ENCODE measurements around the gene PDE7B.

Gene PDE7B

DNA sequence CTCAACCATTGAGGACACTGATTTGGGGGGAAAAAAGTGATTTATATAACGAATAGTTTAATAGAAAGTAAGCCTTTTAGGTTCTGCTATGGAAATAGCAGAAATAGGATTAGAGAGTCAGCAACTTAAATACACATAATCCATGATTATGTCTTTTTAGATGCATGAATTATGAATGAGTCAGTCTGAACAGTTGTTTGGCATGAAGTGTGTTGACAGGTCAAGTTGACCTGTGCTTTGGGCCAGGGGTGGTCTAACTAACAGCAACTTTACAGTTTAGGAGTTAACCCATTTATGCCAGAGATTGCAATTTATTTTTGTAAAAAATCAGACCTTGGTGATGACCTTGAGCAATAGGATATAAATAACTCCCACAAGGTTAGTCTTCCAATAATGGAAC lies 207.4 kb downstream of the PDE7B start:
- DNase-seq (ENCODE audit: low read depth in 1 of 2, low spot score in 1 of 2): no peak
- Histone ChIP-seq H3K27me3 (ENCODE audit: insufficient read depth, poor library complexity, severe bottlenecking) (no peaks in the 10 kb centered on the region), H3K4me3 (replicated peaks; ENCODE audit: insufficient read depth, low read length) (no peak overlapping the region), H3K27ac (replicated peaks) (no peak overlapping the region)
- no peak for TF ChIP-seq SPI1 (IDR thresholded peaks at IDR 0.05; ENCODE audit: borderline replicate concordance, low read depth)
- TF ChIP-seq, protein P1, sequence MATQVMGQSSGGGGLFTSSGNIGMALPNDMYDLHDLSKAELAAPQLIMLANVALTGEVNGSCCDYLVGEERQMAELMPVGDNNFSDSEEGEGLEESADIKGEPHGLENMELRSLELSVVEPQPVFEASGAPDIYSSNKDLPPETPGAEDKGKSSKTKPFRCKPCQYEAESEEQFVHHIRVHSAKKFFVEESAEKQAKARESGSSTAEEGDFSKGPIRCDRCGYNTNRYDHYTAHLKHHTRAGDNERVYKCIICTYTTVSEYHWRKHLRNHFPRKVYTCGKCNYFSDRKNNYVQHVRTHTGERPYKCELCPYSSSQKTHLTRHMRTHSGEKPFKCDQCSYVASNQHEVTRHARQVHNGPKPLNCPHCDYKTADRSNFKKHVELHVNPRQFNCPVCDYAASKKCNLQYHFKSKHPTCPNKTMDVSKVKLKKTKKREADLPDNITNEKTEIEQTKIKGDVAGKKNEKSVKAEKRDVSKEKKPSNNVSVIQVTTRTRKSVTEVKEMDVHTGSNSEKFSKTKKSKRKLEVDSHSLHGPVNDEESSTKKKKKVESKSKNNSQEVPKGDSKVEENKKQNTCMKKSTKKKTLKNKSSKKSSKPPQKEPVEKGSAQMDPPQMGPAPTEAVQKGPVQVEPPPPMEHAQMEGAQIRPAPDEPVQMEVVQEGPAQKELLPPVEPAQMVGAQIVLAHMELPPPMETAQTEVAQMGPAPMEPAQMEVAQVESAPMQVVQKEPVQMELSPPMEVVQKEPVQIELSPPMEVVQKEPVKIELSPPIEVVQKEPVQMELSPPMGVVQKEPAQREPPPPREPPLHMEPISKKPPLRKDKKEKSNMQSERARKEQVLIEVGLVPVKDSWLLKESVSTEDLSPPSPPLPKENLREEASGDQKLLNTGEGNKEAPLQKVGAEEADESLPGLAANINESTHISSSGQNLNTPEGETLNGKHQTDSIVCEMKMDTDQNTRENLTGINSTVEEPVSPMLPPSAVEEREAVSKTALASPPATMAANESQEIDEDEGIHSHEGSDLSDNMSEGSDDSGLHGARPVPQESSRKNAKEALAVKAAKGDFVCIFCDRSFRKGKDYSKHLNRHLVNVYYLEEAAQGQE (IDR thresholded peaks at IDR 0.05; ENCODE audit: insufficient replicate concordance, low read depth): no peak
- TF ChIP-seq POLR2AphosphoS5 (IDR thresholded peaks at IDR 0.05; ENCODE audit: low read depth): no peak
- TF ChIP-seq, protein P2, sequence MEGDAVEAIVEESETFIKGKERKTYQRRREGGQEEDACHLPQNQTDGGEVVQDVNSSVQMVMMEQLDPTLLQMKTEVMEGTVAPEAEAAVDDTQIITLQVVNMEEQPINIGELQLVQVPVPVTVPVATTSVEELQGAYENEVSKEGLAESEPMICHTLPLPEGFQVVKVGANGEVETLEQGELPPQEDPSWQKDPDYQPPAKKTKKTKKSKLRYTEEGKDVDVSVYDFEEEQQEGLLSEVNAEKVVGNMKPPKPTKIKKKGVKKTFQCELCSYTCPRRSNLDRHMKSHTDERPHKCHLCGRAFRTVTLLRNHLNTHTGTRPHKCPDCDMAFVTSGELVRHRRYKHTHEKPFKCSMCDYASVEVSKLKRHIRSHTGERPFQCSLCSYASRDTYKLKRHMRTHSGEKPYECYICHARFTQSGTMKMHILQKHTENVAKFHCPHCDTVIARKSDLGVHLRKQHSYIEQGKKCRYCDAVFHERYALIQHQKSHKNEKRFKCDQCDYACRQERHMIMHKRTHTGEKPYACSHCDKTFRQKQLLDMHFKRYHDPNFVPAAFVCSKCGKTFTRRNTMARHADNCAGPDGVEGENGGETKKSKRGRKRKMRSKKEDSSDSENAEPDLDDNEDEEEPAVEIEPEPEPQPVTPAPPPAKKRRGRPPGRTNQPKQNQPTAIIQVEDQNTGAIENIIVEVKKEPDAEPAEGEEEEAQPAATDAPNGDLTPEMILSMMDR (IDR thresholded peaks at IDR 0.05; ENCODE audit: insufficient read depth, low read length): no peak
- TF ChIP-seq GABPA (IDR thresholded peaks at IDR 0.05; ENCODE audit: low read depth): no peak

DNA sequence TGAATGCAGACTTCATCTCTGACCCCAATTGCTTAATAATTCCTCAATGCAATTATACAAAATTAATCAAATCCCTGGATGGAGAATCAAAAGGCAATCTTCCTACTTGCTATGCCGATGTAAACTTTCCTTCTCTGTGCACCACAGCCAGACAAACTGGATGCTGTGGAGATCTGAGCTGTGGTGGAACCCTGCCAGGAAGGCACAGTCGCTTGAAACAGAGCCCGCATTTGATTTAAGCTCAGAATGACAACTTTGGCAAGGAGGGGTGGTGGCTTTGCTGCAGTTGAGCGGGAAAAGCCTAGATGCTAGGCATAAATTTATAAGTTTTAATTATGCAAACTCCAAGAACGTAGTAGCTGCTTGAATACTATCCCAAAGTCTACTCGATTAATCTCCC lies 207.8 kb downstream of the PDE7B start:
- DNase-seq (ENCODE audit: low read depth in 1 of 2, low spot score in 1 of 2): no peak
- H3K27me3 ChIP-seq (ENCODE audit: insufficient read depth, poor library complexity, severe bottlenecking): no peaks in the 10 kb centered on the region
- H3K27ac ChIP-seq (replicated peaks): no peak overlapping the region
- TF ChIP-seq, protein P1 (IDR thresholded peaks at IDR 0.05; ENCODE audit: insufficient replicate concordance, low read depth): no peak
- TF ChIP-seq, protein P2 (IDR thresholded peaks at IDR 0.05; ENCODE audit: insufficient read depth, low read length): no peak
- TF ChIP-seq GABPA (IDR thresholded peaks at IDR 0.05; ENCODE audit: low read depth): no peak
- no peak for TF ChIP-seq POLR2AphosphoS5 (IDR thresholded peaks at IDR 0.05; ENCODE audit: low read depth)
- TF ChIP-seq SPI1 (IDR thresholded peaks at IDR 0.05; ENCODE audit: borderline replicate concordance, low read depth): no peak
- H3K4me3 ChIP-seq (replicated peaks; ENCODE audit: insufficient read depth, low read length): no peak overlapping the region

DNA sequence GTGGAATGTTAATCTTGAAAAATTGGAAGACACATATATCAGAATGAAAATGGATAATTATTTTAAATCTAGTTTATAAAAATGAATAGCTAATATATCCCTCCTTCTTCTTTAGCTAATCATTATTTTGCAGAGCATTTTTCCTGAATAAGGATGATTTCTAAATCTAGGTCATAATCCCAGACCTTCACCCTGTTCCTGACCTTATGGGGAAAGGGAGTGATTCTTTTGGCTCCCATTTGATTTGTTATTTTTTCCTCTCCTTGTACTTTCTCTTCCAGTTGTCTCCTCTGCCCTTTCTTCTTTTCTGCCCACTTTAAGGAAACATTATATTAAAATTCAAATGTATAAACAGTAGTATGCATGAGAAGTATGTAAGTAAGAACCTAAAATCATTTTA lies 208.6 kb downstream of the PDE7B start:
- Histone ChIP-seq H3K27ac (replicated peaks) (no peak overlapping the region), H3K27me3 (ENCODE audit: insufficient read depth, poor library complexity, severe bottlenecking) (no peaks in the 10 kb centered on the region), H3K4me3 (replicated peaks; ENCODE audit: insufficient read depth, low read length) (no peak overlapping the region)
- DNase-seq (ENCODE audit: low read depth in 1 of 2, low spot score in 1 of 2): no peak
- TF ChIP-seq, protein P1 (IDR thresholded peaks at IDR 0.05; ENCODE audit: insufficient replicate concordance, low read depth): no peak
- no peak for TF ChIP-seq POLR2AphosphoS5 (IDR thresholded peaks at IDR 0.05; ENCODE audit: low read depth)
- TF ChIP-seq GABPA (IDR thresholded peaks at IDR 0.05; ENCODE audit: low read depth): no peak
- TF ChIP-seq SPI1 (IDR thresholded peaks at IDR 0.05; ENCODE audit: borderline replicate concordance, low read depth): no peak
- TF ChIP-seq, protein P2 (IDR thresholded peaks at IDR 0.05; ENCODE audit: insufficient read depth, low read length): no peak
